Prostate gland (tissue), 2 donors: Measurements from ENCODE around the gene GPER1. TPM values are rescaled to one million over a fixed set of nuclear protein-coding genes. Genes with fewer than 3 reads are reported as not detected.

Source experiments
- DNase-seq: peaks from one replicate; pipeline ENCODE4 v3.0.0-alpha.2; 2019; ENCODE audit warnings: low spot score
- H3K27ac ChIP-seq, 2 donors: fragments of 200-600 bp; sonication (generic); 2 replicates each; pipeline ENCODE4 v1.5.1; 2017 to 2019
- H3K27me3 ChIP-seq: fragments of 200-600 bp; sonication (generic); replicated peaks from 2 replicates; pipeline ENCODE4 v1.5.1; 2019; ENCODE audit not compliant: insufficient read depth
- H3K36me3 ChIP-seq, 2 donors: fragments of 200-600 bp; sonication (generic); 1 replicate in 1 of 2; 2 replicates in 1 of 2; pipeline versions ENCODE4 v1.5.1 to v1.8.1; 2017 to 2019
- H3K4me1 ChIP-seq: fragments of 200-600 bp; sonication (generic); replicated peaks from 2 replicates; pipeline ENCODE4 v1.5.1; 2019
- H3K4me3 ChIP-seq, 2 donors: fragments of 200-600 bp; sonication (generic); 2 replicates each; pipeline ENCODE4 v1.5.1; 2017 to 2019
- H3K9me3 ChIP-seq: fragments of 200-600 bp; sonication (generic); 2 replicates; pipeline ENCODE4 v1.5.1; 2017
- CTCF ChIP-seq, 4 experiments: fragments of 200-600 bp in 2 of 4; fragments of 450-650 bp in 2 of 4; sonication (generic) in 2 of 4; IDR thresholded peaks; 1 replicate in 3 of 4; 2 replicates in 1 of 4; pipeline ENCODE4 v1.5.1; 2016 to 2019; ENCODE audit warnings: antibody characterized with exemption in 4 of 4, mild to moderate bottlenecking in 2 of 4, moderate library complexity in 2 of 4
- POLR2A ChIP-seq: fragments of 450-650 bp; IDR thresholded peaks from one replicate; pipeline ENCODE4 v1.6.1; 2016; ENCODE audit warnings: antibody characterized with exemption, mild to moderate bottlenecking
- POLR2AphosphoS5 ChIP-seq: sonication (generic); formaldehyde crosslinking; IDR thresholded peaks from one replicate; pipeline ENCODE4 v1.6.1; 2017; ENCODE audit warnings: antibody characterized with exemption
- WGBS: methylation state at CpG from one replicate; pipeline ENCODE4 v1.1.5; 2018; 5-methylcytosine and 5-hydroxymethylcytosine counted together
- intact Hi-C: fragments of 100-400 bp; cut with DNase I; formaldehyde crosslinking; loops from one replicate; pipeline ENCODE4 v1.14.2; 2022
- total RNA-seq, 2 donors: library from RNA; depleted of rRNA; stranded (reverse); fragments of >200 nt; gene quantifications; one replicate each; pipeline ENCODE4 v1.1.0, GENCODE V29; 2016

GPER1 gene
- total RNA-seq, 2 donors from 2014 or later = 7.4 to 11.5 TPM

- H3K27ac ChIP-seq = no peak overlapping the region
- no peaks in the 10 kb centered on the region for H3K4me1 ChIP-seq
- 89% methylated on average over 3 of the region's 3 CpGs for WGBS
- no peaks in the 10 kb centered on the region for H3K27me3 ChIP-seq
- intact Hi-C loops = no loop called here
- no peak for DNase-seq
- TF ChIP-seq POLR2A (no peak), CTCF (IDR thresholded peaks at IDR 0.05) (no peak), POLR2AphosphoS5 (no peak)
- H3K9me3 ChIP-seq = no peaks in the 10 kb centered on the region
- H3K4me3 ChIP-seq = no peak overlapping the region
- H3K36me3 ChIP-seq = no peaks in the 10 kb centered on the region
Observed at GRCh38 chr7:1111156-1111555, 23.2 kb downstream of the GPER1 start.

- no peaks in the 10 kb centered on the region for H3K27me3 ChIP-seq
- no peaks in the 10 kb centered on the region for H3K36me3 ChIP-seq
- 86% methylated on average over 9 of the region's 9 CpGs for WGBS
- no peak for DNase-seq
- H3K27ac ChIP-seq = no peak overlapping the region
- H3K9me3 ChIP-seq = no peaks in the 10 kb centered on the region
- no peak overlapping the region for H3K4me3 ChIP-seq
- intact Hi-C loops = no loop called here
- TF ChIP-seq CTCF (IDR thresholded peaks at IDR 0.05) = no peak
- no peak for TF ChIP-seq POLR2AphosphoS5
- no peak for TF ChIP-seq POLR2A
- no peaks in the 10 kb centered on the region for H3K4me1 ChIP-seq
Observed at GRCh38 chr7:1112109-1112508, 24.2 kb downstream of the GPER1 start.

DNA sequence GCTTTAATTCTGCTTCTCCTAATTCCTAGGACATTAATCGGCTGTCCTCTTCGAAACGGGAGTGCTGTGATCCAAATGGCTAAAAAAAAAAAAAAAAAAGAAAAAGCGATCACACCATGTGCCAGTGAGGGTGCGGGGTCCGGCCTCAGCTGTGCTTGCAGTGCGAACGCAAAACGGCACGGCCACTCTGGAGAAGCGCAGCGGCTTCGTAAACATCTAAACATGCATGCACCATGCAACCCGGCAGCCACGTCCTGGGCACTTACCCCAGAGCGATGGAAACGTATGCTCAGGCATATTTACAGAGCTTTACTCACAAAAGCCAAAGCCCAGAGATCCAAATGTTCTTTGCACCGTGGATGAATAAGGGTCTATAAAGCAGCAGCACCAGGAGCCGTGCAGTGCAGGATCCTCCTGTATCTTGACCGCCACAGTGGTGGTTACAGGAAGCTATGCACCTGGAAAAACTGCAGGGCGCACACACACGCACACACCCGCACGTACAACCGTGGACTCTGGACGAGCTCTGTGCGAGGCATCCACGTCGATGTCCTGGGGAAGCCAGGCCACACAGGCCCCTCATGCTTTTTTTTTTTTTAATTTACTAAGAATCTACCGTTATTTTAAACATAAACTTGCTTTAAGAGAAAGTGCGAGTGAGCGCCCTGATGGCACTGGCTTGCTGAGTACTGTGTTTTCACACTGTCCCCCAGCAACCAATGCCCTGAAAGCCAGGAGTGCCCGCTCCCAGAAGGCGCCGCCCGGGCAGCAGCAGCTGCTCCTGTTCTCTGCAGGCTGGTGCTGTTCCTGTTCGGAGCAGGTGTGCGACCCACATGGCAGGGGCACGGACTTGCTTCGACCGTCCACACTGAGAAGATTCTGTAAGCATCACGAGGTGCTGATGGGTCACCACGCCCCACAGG lies 25.0 kb downstream of the GPER1 start:
- H3K4me1 ChIP-seq = no peaks in the 10 kb centered on the region
- no peaks in the 10 kb centered on the region for H3K36me3 ChIP-seq
- no peaks in the 10 kb centered on the region for H3K9me3 ChIP-seq
- no peak overlapping the region for H3K27ac ChIP-seq
- H3K27me3 ChIP-seq = no peaks in the 10 kb centered on the region
- intact Hi-C loops = no loop called here
- no peak for DNase-seq
- no peak for TF ChIP-seq POLR2A
- TF ChIP-seq POLR2AphosphoS5 = no peak
- no peak for TF ChIP-seq CTCF (IDR thresholded peaks at IDR 0.05)
- no peak overlapping the region for H3K4me3 ChIP-seq
- 89% methylated on average over 43 of the region's 43 CpGs for WGBS

- H3K9me3 ChIP-seq = no peaks in the 10 kb centered on the region
- TF ChIP-seq POLR2A = no peak
- no peak for TF ChIP-seq POLR2AphosphoS5
- no peak for TF ChIP-seq CTCF (IDR thresholded peaks at IDR 0.05)
- WGBS = 92% methylated on average over 18 of the region's 18 CpGs
- H3K36me3 ChIP-seq = no peaks in the 10 kb centered on the region
- no peak overlapping the region for H3K4me3 ChIP-seq
- no peak overlapping the region for H3K27ac ChIP-seq
- DNase-seq = no peak
- no peaks in the 10 kb centered on the region for H3K4me1 ChIP-seq
- no peaks in the 10 kb centered on the region for H3K27me3 ChIP-seq
- intact Hi-C loops = no loop called here
Observed at GRCh38 chr7:1113548-1113885, 25.6 kb downstream of the GPER1 start.

DNA sequence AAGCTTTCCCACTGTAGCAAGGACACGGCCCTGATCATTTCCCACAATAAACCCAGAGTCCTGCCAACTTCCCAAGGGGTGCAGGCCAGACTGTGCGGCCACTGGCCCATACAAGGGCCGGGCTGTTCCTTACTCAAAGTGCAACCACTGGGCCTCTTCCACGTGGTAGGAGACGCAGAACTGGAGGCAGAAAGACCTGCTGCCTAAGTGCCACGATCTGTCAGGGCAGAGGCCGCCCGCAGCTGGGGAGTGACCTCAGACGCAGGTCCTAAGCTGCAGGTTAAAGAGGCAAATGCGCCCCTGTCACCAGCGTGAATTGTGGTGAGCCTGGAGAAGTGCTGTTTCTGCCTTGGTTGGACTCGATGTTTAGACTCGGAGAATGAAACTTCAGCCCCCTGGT lies 26.2 kb downstream of the GPER1 start:
- intact Hi-C loops = no loop called here
- no peak for TF ChIP-seq POLR2AphosphoS5
- no peak for TF ChIP-seq CTCF (IDR thresholded peaks at IDR 0.05)
- TF ChIP-seq POLR2A = no peak
- Histone ChIP-seq H3K4me3 (no peak overlapping the region), H3K9me3 (no peaks in the 10 kb centered on the region), H3K36me3 (no peaks in the 10 kb centered on the region), H3K27ac (no peak overlapping the region), H3K4me1 (no peaks in the 10 kb centered on the region), H3K27me3 (no peaks in the 10 kb centered on the region)
- no peak for DNase-seq
- WGBS = 90% methylated on average over 13 of the region's 13 CpGs
